Neural crest cell (in vitro differentiated cells): ENCODE measurements around the gene ARPC5. TPM values are rescaled to one million over a fixed set of nuclear protein-coding genes. Genes with fewer than 3 reads are reported as not detected.

Experiments
- DNase-seq: peaks from one replicate; pipeline ENCODE4 v3.0.0; 2021; ENCODE audit warnings: low read depth, mixed read lengths, low spot score
- H3K27ac Mint-ChIP-seq: one replicate; pipeline ENCODE4 v1.8.0; 2021; ENCODE audit warnings: mild to moderate bottlenecking, mixed read lengths; ENCODE audit not compliant: unreplicated experiment
- H3K27me3 Mint-ChIP-seq: 2 replicates; pipeline ENCODE4 v1.8.0; 2021; ENCODE audit warnings: low read depth, mild to moderate bottlenecking, mixed read lengths
- H3K36me3 Mint-ChIP-seq: 2 replicates; pipeline ENCODE4 v1.8.0; 2021; ENCODE audit warnings: low read depth, mild to moderate bottlenecking, mixed read lengths
- H3K4me1 Mint-ChIP-seq: 2 replicates; pipeline ENCODE4 v1.8.0; 2021; ENCODE audit warnings: mixed read lengths
- H3K4me3 Mint-ChIP-seq: one replicate; pipeline ENCODE4 v1.8.0; 2021; ENCODE audit warnings: mild to moderate bottlenecking, mixed read lengths
- H3K9me3 Mint-ChIP-seq: 2 replicates; pipeline ENCODE4 v1.8.0; 2021; ENCODE audit warnings: mixed read lengths
- total RNA-seq: library from RNA; stranded (reverse); gene quantifications from 2 replicates; pipeline ENCODE4 v1.2.1, GENCODE V29; 2021
- TF ChIP-seq, protein P1 (sequence below): fragments of 200-600 bp; sonication (generic); conservative IDR thresholded peaks from 2 replicates; pipeline ENCODE4 v1.5.0; 2021; ENCODE audit warnings: antibody characterized with exemption, mild to moderate bottlenecking

The ARPC5 gene
- total RNA-seq, 1 donor from 2014 or later, result 87.0 TPM

DNA sequence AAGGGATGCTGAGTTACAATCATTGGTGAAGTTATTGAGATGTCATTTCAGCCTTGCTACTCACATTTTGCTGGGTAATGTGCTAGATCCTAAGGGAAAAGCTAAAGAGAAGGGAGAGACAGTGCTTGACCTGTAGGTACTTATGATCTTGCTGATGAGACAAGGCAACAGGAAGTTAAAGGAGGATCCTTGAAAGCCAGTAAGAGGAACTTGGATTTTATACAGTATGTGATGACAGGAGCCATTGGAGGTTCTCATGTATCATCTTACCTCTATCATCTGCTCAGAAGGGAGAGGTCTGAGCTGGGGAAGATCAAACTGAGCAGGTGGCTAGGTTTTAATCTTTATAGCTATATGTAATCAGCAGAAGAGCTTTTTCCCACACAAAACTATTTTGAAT lies 11.2 kb upstream of the ARPC5 start:
- Mint-ChIP-seq H3K4me1 (peaks cover 3% of the 10 kb centered on the region), H3K9me3 (no peaks in the 10 kb centered on the region), H3K36me3 (no peaks in the 10 kb centered on the region), H3K27me3 (no peaks in the 10 kb centered on the region), H3K4me3 (no peak overlapping the region), H3K27ac (no peak overlapping the region)
- TF ChIP-seq, protein P1, sequence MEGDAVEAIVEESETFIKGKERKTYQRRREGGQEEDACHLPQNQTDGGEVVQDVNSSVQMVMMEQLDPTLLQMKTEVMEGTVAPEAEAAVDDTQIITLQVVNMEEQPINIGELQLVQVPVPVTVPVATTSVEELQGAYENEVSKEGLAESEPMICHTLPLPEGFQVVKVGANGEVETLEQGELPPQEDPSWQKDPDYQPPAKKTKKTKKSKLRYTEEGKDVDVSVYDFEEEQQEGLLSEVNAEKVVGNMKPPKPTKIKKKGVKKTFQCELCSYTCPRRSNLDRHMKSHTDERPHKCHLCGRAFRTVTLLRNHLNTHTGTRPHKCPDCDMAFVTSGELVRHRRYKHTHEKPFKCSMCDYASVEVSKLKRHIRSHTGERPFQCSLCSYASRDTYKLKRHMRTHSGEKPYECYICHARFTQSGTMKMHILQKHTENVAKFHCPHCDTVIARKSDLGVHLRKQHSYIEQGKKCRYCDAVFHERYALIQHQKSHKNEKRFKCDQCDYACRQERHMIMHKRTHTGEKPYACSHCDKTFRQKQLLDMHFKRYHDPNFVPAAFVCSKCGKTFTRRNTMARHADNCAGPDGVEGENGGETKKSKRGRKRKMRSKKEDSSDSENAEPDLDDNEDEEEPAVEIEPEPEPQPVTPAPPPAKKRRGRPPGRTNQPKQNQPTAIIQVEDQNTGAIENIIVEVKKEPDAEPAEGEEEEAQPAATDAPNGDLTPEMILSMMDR, result no peak
- DNase-seq, result no peak

DNA sequence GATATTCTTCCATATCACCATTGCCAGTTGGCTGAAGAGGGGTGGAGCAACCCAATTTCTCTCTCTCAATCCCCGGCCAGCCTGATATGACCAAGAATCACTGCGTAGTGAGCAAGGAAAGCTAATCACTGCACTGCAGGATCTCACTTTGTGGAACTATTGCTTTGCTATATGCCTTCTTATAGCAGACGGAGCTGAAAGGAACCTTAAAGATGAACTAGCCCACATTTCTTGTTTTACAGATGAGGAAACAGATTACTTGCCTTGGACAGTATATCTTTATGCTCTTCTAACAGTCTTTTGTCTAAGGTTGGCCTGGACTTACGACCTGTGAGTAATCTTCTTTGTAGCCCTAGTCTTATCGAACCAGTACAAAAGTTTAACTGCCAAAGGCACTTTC lies 9.9 kb upstream of the ARPC5 start:
- H3K4me1 Mint-ChIP-seq, result peaks cover 3% of the 10 kb centered on the region
- DNase-seq, result no peak
- H3K9me3 Mint-ChIP-seq, result no peaks in the 10 kb centered on the region
- TF ChIP-seq, protein P1, result no peak
- no peak overlapping the region for H3K4me3 Mint-ChIP-seq
- H3K27me3 Mint-ChIP-seq, result no peaks in the 10 kb centered on the region
- no peak overlapping the region for H3K27ac Mint-ChIP-seq
- no peaks in the 10 kb centered on the region for H3K36me3 Mint-ChIP-seq

DNA sequence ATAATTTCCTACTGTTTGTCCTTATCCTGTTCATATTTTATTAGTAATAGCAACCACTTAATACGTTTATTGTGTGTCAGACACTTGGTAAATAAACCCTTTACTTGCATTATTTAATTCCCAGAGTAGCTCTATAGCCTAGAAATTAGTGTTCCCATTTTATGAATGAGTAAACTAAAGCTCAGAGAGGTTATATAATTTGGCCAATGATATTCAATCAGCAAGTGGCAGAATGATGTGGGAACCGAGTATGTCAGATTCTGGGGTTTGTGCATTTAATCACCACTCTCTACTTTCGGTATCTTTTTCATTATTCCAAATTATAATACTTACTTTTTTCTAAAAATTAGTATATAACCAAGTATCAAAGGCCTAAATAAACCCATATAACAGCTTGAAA lies 6.6 kb upstream of the ARPC5 start:
- H3K27me3 Mint-ChIP-seq, result peaks cover 1% of the 10 kb centered on the region
- peaks cover 5% of the 10 kb centered on the region for H3K4me1 Mint-ChIP-seq
- no peak for DNase-seq
- no peak overlapping the region for H3K4me3 Mint-ChIP-seq
- H3K9me3 Mint-ChIP-seq, result no peaks in the 10 kb centered on the region
- TF ChIP-seq, protein P1, result no peak
- H3K36me3 Mint-ChIP-seq, result no peaks in the 10 kb centered on the region
- H3K27ac Mint-ChIP-seq, result no peak overlapping the region

DNA sequence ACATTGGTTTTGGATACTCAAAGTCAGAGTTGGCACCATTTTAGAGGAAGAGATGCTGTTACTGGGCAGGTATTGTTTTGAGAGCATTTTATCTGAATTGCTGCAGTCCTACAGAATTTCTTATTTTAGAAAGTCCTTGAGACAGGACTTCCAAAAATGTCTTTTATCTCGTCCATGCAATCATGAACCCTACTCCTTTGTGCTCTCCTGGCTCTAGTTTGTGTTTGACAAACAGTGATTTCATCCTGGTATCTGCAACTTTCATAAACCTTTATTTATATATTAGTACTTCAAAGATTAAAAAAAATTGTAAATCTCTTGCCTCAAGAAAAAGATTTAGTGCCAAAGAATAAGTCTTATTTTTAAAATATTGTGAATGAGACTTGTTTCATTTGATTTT lies 4.6 kb upstream of the ARPC5 start:
- DNase-seq, result no peak
- H3K9me3 Mint-ChIP-seq, result no peaks in the 10 kb centered on the region
- H3K4me1 Mint-ChIP-seq, result peaks cover 17% of the 10 kb centered on the region
- H3K36me3 Mint-ChIP-seq, result no peaks in the 10 kb centered on the region
- TF ChIP-seq, protein P1, result no peak
- no peak overlapping the region for H3K27ac Mint-ChIP-seq
- H3K27me3 Mint-ChIP-seq, result peaks cover 11% of the 10 kb centered on the region
- no peak overlapping the region for H3K4me3 Mint-ChIP-seq

DNA sequence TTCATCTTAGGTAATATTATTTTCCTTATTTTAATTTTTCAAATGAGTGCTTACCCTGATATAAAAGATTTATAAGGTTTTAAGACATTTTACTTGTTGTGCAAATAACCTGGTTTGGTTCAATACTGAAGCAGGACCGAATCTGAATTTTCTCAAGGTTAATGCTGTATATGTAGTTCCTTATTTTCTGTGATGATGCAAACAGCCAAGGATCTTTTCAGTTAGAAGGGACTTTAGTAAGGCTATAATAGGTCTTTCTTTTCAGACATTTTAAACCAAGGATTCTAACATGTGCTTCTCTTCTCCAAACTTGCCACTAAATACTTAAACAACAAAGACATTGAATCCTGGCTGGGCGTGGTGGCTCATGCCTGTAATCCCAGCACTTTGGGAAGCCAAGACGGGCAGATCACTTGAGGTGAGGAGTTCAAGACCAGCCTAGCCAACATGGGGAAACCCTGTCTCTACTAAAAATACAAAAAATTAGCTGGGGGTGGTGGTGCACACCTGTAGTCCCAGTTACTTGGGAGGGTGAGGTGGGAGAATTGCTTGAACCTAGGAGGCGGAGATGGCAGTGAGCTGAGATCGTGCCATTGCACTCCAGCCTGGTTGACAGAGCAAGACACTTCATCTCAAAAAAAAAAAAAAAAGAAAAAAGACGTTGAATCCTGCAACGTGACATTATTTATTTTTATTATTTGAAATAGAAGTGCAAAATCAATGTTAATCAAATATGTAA lies 3.2 kb upstream of the ARPC5 start:
- H3K4me3 Mint-ChIP-seq, result no peak overlapping the region
- H3K9me3 Mint-ChIP-seq, result no peaks in the 10 kb centered on the region
- no peak overlapping the region for H3K27ac Mint-ChIP-seq
- no peaks in the 10 kb centered on the region for H3K36me3 Mint-ChIP-seq
- no peak for DNase-seq
- H3K4me1 Mint-ChIP-seq, result peaks cover 28% of the 10 kb centered on the region
- TF ChIP-seq, protein P1, result no peak
- H3K27me3 Mint-ChIP-seq, result peaks cover 11% of the 10 kb centered on the region
